Parathyroid adenoma (tissue), 2 donors: ENCODE measurements around the gene U2AF1L4.

Experiments used
- H2AFZ ChIP-seq: fragments of 300-600 bp; sonication (generic); one replicate; pipeline ENCODE4 v1.7.0; 2017; ENCODE audit warnings: antibody characterized with exemption, mild to moderate bottlenecking
- H3K27ac ChIP-seq: fragments of 300-600 bp; sonication (generic); one replicate; pipeline ENCODE4 v1.7.0; 2017
- H3K27me3 ChIP-seq: fragments of 300-600 bp; sonication (generic); one replicate; pipeline ENCODE4 v1.7.0; 2017; ENCODE audit warnings: low read length; ENCODE audit not compliant: control insufficient read depth, insufficient read depth
- H3K36me3 ChIP-seq: fragments of 300-600 bp; sonication (generic); one replicate; pipeline ENCODE4 v1.7.0; 2017; ENCODE audit warnings: low read length; ENCODE audit not compliant: control insufficient read depth, insufficient read depth
- H3K4me1 ChIP-seq: fragments of 300-600 bp; sonication (generic); one replicate; pipeline ENCODE4 v1.7.0; 2017; ENCODE audit warnings: control low read depth
- H3K4me2 ChIP-seq: fragments of 300-600 bp; sonication (generic); one replicate; pipeline ENCODE4 v1.7.0; 2017; ENCODE audit warnings: low read length
- H3K4me3 ChIP-seq: fragments of 300-600 bp; sonication (generic); one replicate; pipeline ENCODE4 v1.7.0; 2017; ENCODE audit warnings: low read depth, low read length
- H3K79me2 ChIP-seq: fragments of 300-600 bp; sonication (generic); one replicate; pipeline ENCODE4 v1.7.0; 2017; ENCODE audit warnings: control low read depth
- H3K9ac ChIP-seq: fragments of 300-600 bp; sonication (generic); one replicate; pipeline ENCODE4 v1.7.0; 2017; ENCODE audit warnings: mild to moderate bottlenecking
- H3K9me3 ChIP-seq: fragments of 300-600 bp; sonication (generic); one replicate; pipeline ENCODE4 v1.7.0; 2017; ENCODE audit warnings: low read length; ENCODE audit not compliant: control insufficient read depth
- CTCF ChIP-seq: fragments of 300-600 bp; sonication (generic); IDR thresholded peaks from one replicate; pipeline ENCODE4 v1.7.0; 2017; ENCODE audit warnings: antibody characterized with exemption, mild to moderate bottlenecking
- donor health status: primary hyperparathyroidism.

U2AF1L4 gene

GRCh38 chr19:35719402-35720162 is 25.6 kb downstream of the U2AF1L4 start:
- H2AFZ ChIP-seq = no peak overlapping the region
- no peak for TF ChIP-seq CTCF
- H3K27me3 ChIP-seq = no peaks in the 10 kb centered on the region
- no peak overlapping the region for H3K27ac ChIP-seq
- H3K9me3 ChIP-seq = no peaks in the 10 kb centered on the region
- no peak overlapping the region for H3K9ac ChIP-seq
- H3K4me1 ChIP-seq = peaks cover 7% of the 10 kb centered on the region
- no peak overlapping the region for H3K4me3 ChIP-seq
- peaks cover 37% of the 10 kb centered on the region for H3K79me2 ChIP-seq
- no peak overlapping the region for H3K4me2 ChIP-seq
- H3K36me3 ChIP-seq = no peaks in the 10 kb centered on the region

GRCh38 chr19:35718345-35719041 is 26.7 kb downstream of the U2AF1L4 start:
- H3K27me3 ChIP-seq = no peaks in the 10 kb centered on the region
- H3K9ac ChIP-seq = peak overlapping the region; percentile 46
- TF ChIP-seq CTCF = no peak
- H3K36me3 ChIP-seq = no peaks in the 10 kb centered on the region
- H3K9me3 ChIP-seq = no peaks in the 10 kb centered on the region
- H3K4me2 ChIP-seq = peak overlapping the region; percentile 63
- H3K4me1 ChIP-seq = peaks cover 7% of the 10 kb centered on the region
- peaks cover 37% of the 10 kb centered on the region for H3K79me2 ChIP-seq
- peak overlapping the region; percentile 52 for H3K4me3 ChIP-seq
- peak overlapping the region; percentile 70 for H2AFZ ChIP-seq
- peak overlapping the region; percentile 65 for H3K27ac ChIP-seq

GRCh38 chr19:35717665-35718344 is 27.4 kb downstream of the U2AF1L4 start, which contains the start of gene KMT2B:
TSS of gene KMT2B (plus strand) at chr19:35718003. CDS start at chr19:35718019, 16 bp downstream.
- no peak for TF ChIP-seq CTCF
- peak within 1 kb of the TSS; percentile 46 for H3K9ac ChIP-seq
- H3K9me3 ChIP-seq = no peaks in the 10 kb centered on the region
- peaks cover 32% of the 10 kb centered on the region for H3K79me2 ChIP-seq
- H3K27me3 ChIP-seq = no peaks in the 10 kb centered on the region
- H3K4me2 ChIP-seq = peak within 1 kb of the TSS; percentile 89
- H2AFZ ChIP-seq = peak within 1 kb of the TSS; percentile 95
- peak within 1 kb of the TSS; percentile 95 for H3K27ac ChIP-seq
- no peaks in the 10 kb centered on the region for H3K36me3 ChIP-seq
- peak within 1 kb of the TSS; percentile 93 for H3K4me3 ChIP-seq
- peaks cover 7% of the 10 kb centered on the region for H3K4me1 ChIP-seq

- peak; percentile 94 for TF ChIP-seq CTCF
- Histone ChIP-seq H3K4me1 (peaks cover 7% of the 10 kb centered on the region), H3K9ac (peak overlapping the region; percentile 9), H2AFZ (peak overlapping the region; percentile 95), H3K36me3 (no peaks in the 10 kb centered on the region), H3K9me3 (no peaks in the 10 kb centered on the region), H3K4me2 (peak overlapping the region; percentile 89), H3K27ac (peak overlapping the region; percentile 95), H3K4me3 (peak overlapping the region; percentile 93), H3K27me3 (no peaks in the 10 kb centered on the region), H3K79me2 (peaks cover 24% of the 10 kb centered on the region)
Measured at GRCh38 chr19:35716801-35717664, 28.2 kb downstream of the U2AF1L4 start.
